Sigmoid colon (tissue), 4 donors: ENCODE measurements around the gene ADRA2B.

ENCODE experiments used
- CTCF ChIP-seq, 4 experiments: fragments of 450-650 bp in 3 of 4; fragments of 200-600 bp in 1 of 4; IDR thresholded peaks; one replicate each; pipeline ENCODE4 v1.5.1; 2016 to 2019; ENCODE audit warnings: antibody characterized with exemption in 4 of 4, mild to moderate bottlenecking in 3 of 4, moderate library complexity in 2 of 4
- EP300 ChIP-seq, 4 donors: sonication (generic); formaldehyde crosslinking; IDR thresholded peaks; one replicate each; pipeline ENCODE4 v1.6.1; 2017; ENCODE audit warnings: antibody characterized with exemption in 4 of 4
- POLR2A ChIP-seq, 2 donors: fragments of 450-650 bp; IDR thresholded peaks; one replicate each; pipeline ENCODE4 v1.6.1; 2016; ENCODE audit warnings: antibody characterized with exemption in 2 of 2, mild to moderate bottlenecking in 2 of 2, moderate library complexity in 2 of 2

GRCh38 chr2:96156926-96157648 is 40.7 kb upstream of the ADRA2B start:
- TF ChIP-seq CTCF (IDR thresholded peaks at IDR 0.05) = no peak
- no peak for TF ChIP-seq POLR2A (IDR thresholded peaks at IDR 0.05)
- no peak for TF ChIP-seq EP300 (IDR thresholded peaks at IDR 0.05)
